GM12878 (cell line): ENCODE measurements around the gene SYDE2. TPM values are rescaled to one million over a fixed set of nuclear protein-coding genes. Genes with fewer than 3 reads are reported as not detected.

Experiments
- ATAC-seq: fragments of 200-7000 bp; cut with Tn5 transposase; 3 replicates; pipeline ENCODE4 v1.9.1; 2020; ENCODE audit warnings: mild to moderate bottlenecking, moderate library complexity
- BruUV-seq: library from RNA; stranded (reverse); fragments of 400-500 nt; replicated peaks from 2 replicates; lab custom pipeline; 2021; lab: Mats Ljungman, UMichigan
- CTCF ChIA-PET: fragments of 300-600 bp; sonication (Branson Sonifier 250); formaldehyde crosslinking; extraction: SDS; loops from one replicate; lab custom pipeline; 2021; ENCODE audit warnings: inconsistent platforms; lab: Yijun Ruan, JAX
- POLR2A ChIA-PET: fragments of 350-600 bp; formaldehyde crosslinking; extraction: SDS; loops from one replicate; lab custom pipeline; 2021; ENCODE audit warnings: inconsistent platforms; lab: Charles Lee
- RAD21 ChIA-PET: fragments of 300-600 bp; sonication (Branson Sonifier 250); formaldehyde crosslinking; loops from one replicate; lab custom pipeline; 2023; ENCODE audit warnings: antibody characterized with exemption; ENCODE audit not compliant: unreplicated experiment; lab: Charles Lee
- SMC1A ChIA-PET: fragments of 300-600 bp; sonication (Branson Sonifier 250); formaldehyde crosslinking; loops from one replicate; lab custom pipeline; 2023; ENCODE audit not compliant: unreplicated experiment, uncharacterized antibody; lab: Charles Lee
- DNase-seq: peaks from one replicate; pipeline ENCODE4 v3.0.0-alpha.2; 2011; ENCODE audit warnings: low read depth, low spot score
- FAIRE-seq: peaks from 3 replicates; lab custom pipeline; 2011; peaks lifted over from hg19 to GRCh38; lab: Jason Lieb, UNC
- H2AFZ ChIP-seq: 2 replicates; pipeline ENCODE4 v1.6.0; 2011; ENCODE audit warnings: low read depth, low read length, control low read depth; ENCODE audit not compliant: control insufficient read depth
- H3K27ac ChIP-seq: 2 replicates; pipeline ENCODE4 v1.5.1; 2011; ENCODE audit warnings: control low read depth; ENCODE audit not compliant: control insufficient read depth, insufficient read depth
- H3K27me3 ChIP-seq, 2 experiments: replicated peaks in 1 of 2; 2 replicates each; pipeline versions ENCODE4 v1.6.0 to v1.6.1; 2011; ENCODE audit warnings: low read length in 1 of 2; ENCODE audit not compliant: control insufficient read depth in 2 of 2, insufficient read depth in 2 of 2
- H3K36me3 ChIP-seq, 2 experiments: 2 replicates each; pipeline ENCODE4 v1.5.1; 2011; ENCODE audit warnings: low read length in 1 of 2; ENCODE audit not compliant: control insufficient read depth in 2 of 2, insufficient read depth in 2 of 2
- H3K4me1 ChIP-seq: 2 replicates; pipeline ENCODE4 v1.6.1; 2011; ENCODE audit warnings: mild to moderate bottlenecking, low read length, moderate library complexity, mixed read lengths; ENCODE audit not compliant: control insufficient read depth, insufficient read depth
- H3K4me2 ChIP-seq: 2 replicates; pipeline ENCODE4 v1.6.0; 2011; ENCODE audit warnings: control low read depth; ENCODE audit not compliant: control insufficient read depth, insufficient read depth
- H3K4me3 ChIP-seq: fragments of 200-600 bp; sonication (generic); 2 replicates; pipeline ENCODE4 v1.5.1; 2016
- H3K79me2 ChIP-seq: 2 replicates; pipeline ENCODE4 v1.6.0; 2011; ENCODE audit warnings: low read length; ENCODE audit not compliant: control insufficient read depth, insufficient read depth
- H3K9ac ChIP-seq: 2 replicates; pipeline ENCODE4 v1.8.0; 2011; ENCODE audit warnings: low read length, control low read depth, mixed read lengths; ENCODE audit not compliant: control insufficient read depth, insufficient read depth
- H3K9me3 ChIP-seq: replicated peaks from 3 replicates; pipeline ENCODE4 v1.5.1; 2011; ENCODE audit warnings: mild to moderate bottlenecking, low read length; ENCODE audit not compliant: control insufficient read depth, insufficient read depth
- H4K20me1 ChIP-seq: 2 replicates; pipeline ENCODE4 v1.6.0; 2011; ENCODE audit not compliant: control insufficient read depth, insufficient read depth
- CBX3 ChIP-seq: fragments of 200-600 bp; sonication (generic); IDR thresholded peaks from 2 replicates; pipeline ENCODE4 v1.6.1; 2016; ENCODE audit warnings: low read depth, borderline replicate concordance
- IKZF2 ChIP-seq, 2 experiments: fragments of 450-650 bp; IDR thresholded peaks; 2 replicates each; pipeline ENCODE4 v1.6.1; 2017; ENCODE audit warnings: mild to moderate bottlenecking in 2 of 2, moderate library complexity in 2 of 2
- MXI1 ChIP-seq: fragments of 150-350 bp; IDR thresholded peaks from 2 replicates; pipeline ENCODE4 v1.6.1; 2011; ENCODE audit warnings: low read depth, mild to moderate bottlenecking, inconsistent platforms, low read length, improper control_type of control experiment
- MYB ChIP-seq: fragments of 150-350 bp; IDR thresholded peaks from 2 replicates; pipeline ENCODE4 v1.6.1; 2014; ENCODE audit warnings: mild to moderate bottlenecking, low read depth, low read length, borderline replicate concordance
- NFXL1 ChIP-seq: fragments of 450-650 bp; IDR thresholded peaks from 2 replicates; pipeline ENCODE4 v1.6.1; 2017; ENCODE audit warnings: antibody characterized with exemption, mild to moderate bottlenecking, borderline replicate concordance
- RAD21 ChIP-seq: IDR thresholded peaks from 2 replicates; pipeline ENCODE4 v1.6.1; 2011; ENCODE audit warnings: mild to moderate bottlenecking, low read depth, low read length, moderate library complexity; ENCODE audit not compliant: insufficient read depth
- RFX5 ChIP-seq: IDR thresholded peaks from 2 replicates; pipeline ENCODE4 v1.6.1; 2011; ENCODE audit warnings: low read depth, low read length, improper control_type of control experiment
- TCF12 ChIP-seq: IDR thresholded peaks from 2 replicates; pipeline ENCODE4 v1.6.1; 2011; ENCODE audit warnings: low read depth, mild to moderate bottlenecking, low read length
- YBX1 ChIP-seq: fragments of 450-650 bp; IDR thresholded peaks from 2 replicates; pipeline ENCODE4 v1.6.1; 2016; ENCODE audit warnings: antibody characterized with exemption
- WGBS: methylation state at CpG from one replicate; pipeline ENCODE4 v1.1.6; 2016; ENCODE audit warnings: low lambda C conversion rate; ENCODE audit not compliant: insufficient replicate concordance, insufficient coverage; ENCODE audit errors: missing lambda C conversion rate; 5-methylcytosine and 5-hydroxymethylcytosine counted together
- in situ Hi-C: fragments of 300-500 bp; cut with MboI; formaldehyde crosslinking; loops from 9 replicates; pipeline ENCODE4 v1.14.3; 2018; ENCODE audit warnings: mixed read lengths
- intact Hi-C: fragments of 100-400 bp; cut with micrococcal nuclease; formaldehyde crosslinking; loops from one replicate; pipeline ENCODE4 v1.14.2; 2022; ENCODE audit not compliant: unreplicated experiment
- polyA plus RNA-seq, 11 experiments: library from polyadenylated mRNA; depleted of rRNA in 4 of 11; unstranded in 6 of 11; stranded (reverse) in 5 of 11; fragments of >200 nt; fragmentation: Nextera tagmentation in 4 of 11; fragmentation: Illumina TruSeq in 1 of 11; extraction: Ambion mirVana in 4 of 11; extraction: Trizol in 1 of 11; gene quantifications; 1 replicate in 1 of 11; 2 replicates in 10 of 11; pipeline versions ENCODE4 v1.2.1 to v1.2.3, GENCODE V29; 2011 to 2016; ENCODE audit warnings: inconsistent platforms in 2 of 11, missing spikeins in 2 of 11, low read depth in 1 of 11
- total RNA-seq, 4 experiments: library from RNA; depleted of rRNA in 3 of 4; stranded (reverse); fragments of >200 nt in 3 of 4; fragmentation: Illumina TruSeq in 1 of 4; extraction: Trizol in 1 of 4; gene quantifications; 2 replicates each; pipeline versions ENCODE4 v1.2.1 to v1.2.3, GENCODE V29; 2013 to 2021
- TF ChIP-seq, protein P1 (sequence below): fragments of 450-650 bp; IDR thresholded peaks from 2 replicates; pipeline ENCODE4 v1.6.1; 2017; ENCODE audit warnings: borderline replicate concordance

The SYDE2 gene
- total and polyA plus RNA-seq, 10 of the 15 experiments (the other 5 are each of a cell fraction or from before 2014, with no cell fraction given): 0.37 to 4.1 (median 1.8) TPM; not detected in 1

DNA sequence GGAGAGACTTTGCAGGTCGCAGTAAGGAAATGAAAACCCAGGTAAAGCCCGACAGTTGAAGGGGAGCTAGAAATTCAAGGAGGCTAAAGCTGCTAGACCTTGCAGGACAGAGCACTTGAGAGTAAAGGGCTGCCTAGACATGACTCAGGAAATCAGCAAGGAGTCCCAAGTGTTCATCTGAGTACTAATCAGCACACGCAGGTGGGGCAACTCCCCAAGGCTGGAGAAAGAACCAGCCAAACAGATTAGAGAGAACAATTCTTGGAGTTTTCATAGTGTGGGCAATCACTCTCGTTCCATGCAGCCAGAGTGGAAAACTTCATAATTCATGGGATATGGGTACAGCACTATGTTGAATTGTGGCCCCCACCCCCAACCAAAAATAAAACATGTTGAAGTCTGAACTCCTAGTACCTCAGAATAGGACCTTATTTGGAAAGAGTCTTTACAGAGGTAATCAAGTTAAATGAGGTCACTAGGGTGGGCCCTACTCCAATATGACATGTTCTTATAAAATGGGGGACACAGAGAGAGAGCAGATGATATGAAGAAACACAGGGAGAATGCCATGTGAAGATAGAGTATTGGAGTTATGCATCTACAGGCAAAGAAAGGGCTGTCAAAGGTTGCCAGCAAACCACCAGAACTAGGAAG is 28.0 kb downstream of the SYDE2 start:
- no TSS peak for BruUV-seq
- no peak for DNase-seq
- no peaks in the 10 kb centered on the region for H4K20me1 ChIP-seq
- RAD21 ChIA-PET: no interaction called here
- no peaks in the 10 kb centered on the region for H3K36me3 ChIP-seq
- no peak overlapping the region for H3K9ac ChIP-seq
- no peak overlapping the region for H3K4me2 ChIP-seq
- ATAC-seq: no peak
- TF ChIP-seq IKZF2 (IDR thresholded peaks at IDR 0.05) (no peak), TCF12 (no peak), RAD21 (no peak), MXI1 (no peak), YBX1 (no peak), MYB (no peak), RFX5 (no peak), CBX3 (no peak), NFXL1 (no peak)
- TF ChIP-seq, protein P1, sequence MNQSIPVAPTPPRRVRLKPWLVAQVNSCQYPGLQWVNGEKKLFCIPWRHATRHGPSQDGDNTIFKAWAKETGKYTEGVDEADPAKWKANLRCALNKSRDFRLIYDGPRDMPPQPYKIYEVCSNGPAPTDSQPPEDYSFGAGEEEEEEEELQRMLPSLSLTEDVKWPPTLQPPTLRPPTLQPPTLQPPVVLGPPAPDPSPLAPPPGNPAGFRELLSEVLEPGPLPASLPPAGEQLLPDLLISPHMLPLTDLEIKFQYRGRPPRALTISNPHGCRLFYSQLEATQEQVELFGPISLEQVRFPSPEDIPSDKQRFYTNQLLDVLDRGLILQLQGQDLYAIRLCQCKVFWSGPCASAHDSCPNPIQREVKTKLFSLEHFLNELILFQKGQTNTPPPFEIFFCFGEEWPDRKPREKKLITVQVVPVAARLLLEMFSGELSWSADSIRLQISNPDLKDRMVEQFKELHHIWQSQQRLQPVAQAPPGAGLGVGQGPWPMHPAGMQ: no peak
- no peaks in the 10 kb centered on the region for H3K27me3 ChIP-seq
- POLR2A ChIA-PET: interaction anchor here (0.5 kb wide), 1 partner anchor 646 kb away, joined by 3 read pairs; no protein-coding TSS in a partner anchor
- intact Hi-C loops: no loop called here
- 36% methylated on average over 4 of the region's 4 CpGs for WGBS
- H3K27ac ChIP-seq: no peak overlapping the region
- no peaks in the 10 kb centered on the region for H3K9me3 ChIP-seq
- in situ Hi-C loops: no loop called here
- H2AFZ ChIP-seq: no peak overlapping the region
- no peak overlapping the region for H3K4me3 ChIP-seq
- SMC1A ChIA-PET: no interaction called here
- no peaks in the 10 kb centered on the region for H3K4me1 ChIP-seq
- H3K79me2 ChIP-seq: no peaks in the 10 kb centered on the region
- CTCF ChIA-PET: no interaction called here
- no peak for FAIRE-seq
